GM19467 (cell line): ENCODE data around the gene RDH12.
"Not testable (repeated sequence)": the region's sequence is repeated elsewhere in the genome, so short reads cannot be mapped to it uniquely, and the experiment has no call there.

Experiments
- ATAC-seq: cut with Tn5 transposase; IDR thresholded peaks from one replicate; pipeline ENCODE4 v1.9.1; 2021; ENCODE audit warnings: mild to moderate bottlenecking, moderate library complexity; ENCODE audit not compliant: unreplicated experiment

The RDH12 gene

DNA sequence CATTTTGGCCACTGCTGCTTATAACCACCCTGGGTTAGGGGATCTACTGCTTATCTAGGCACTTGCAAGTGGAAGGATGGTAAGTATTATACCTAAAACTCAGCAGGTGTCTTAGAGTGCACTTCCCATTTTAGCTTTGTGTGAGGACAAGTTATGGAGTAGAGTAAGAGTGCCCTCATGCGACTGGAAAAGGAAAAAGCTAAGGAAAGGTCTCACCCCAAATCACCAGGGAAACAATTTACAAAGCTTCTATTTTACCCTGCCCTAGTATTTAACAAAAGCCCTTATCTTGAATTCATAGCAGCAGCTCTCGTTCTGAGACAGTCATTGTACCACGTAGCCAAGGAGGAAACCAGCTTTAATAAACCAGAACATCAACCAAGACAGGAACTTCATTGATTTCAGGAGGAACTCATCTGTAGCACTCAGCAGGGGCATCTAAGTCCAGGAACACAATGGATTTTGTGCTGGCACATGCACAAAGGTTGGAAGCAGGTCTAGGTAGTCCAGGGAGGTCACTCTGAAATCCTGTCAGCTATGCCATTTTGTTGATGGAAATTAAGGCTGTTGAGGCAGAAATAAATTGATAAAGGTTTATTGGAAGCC is 2.9 kb downstream of the RDH12 start:
- no peak for ATAC-seq

DNA sequence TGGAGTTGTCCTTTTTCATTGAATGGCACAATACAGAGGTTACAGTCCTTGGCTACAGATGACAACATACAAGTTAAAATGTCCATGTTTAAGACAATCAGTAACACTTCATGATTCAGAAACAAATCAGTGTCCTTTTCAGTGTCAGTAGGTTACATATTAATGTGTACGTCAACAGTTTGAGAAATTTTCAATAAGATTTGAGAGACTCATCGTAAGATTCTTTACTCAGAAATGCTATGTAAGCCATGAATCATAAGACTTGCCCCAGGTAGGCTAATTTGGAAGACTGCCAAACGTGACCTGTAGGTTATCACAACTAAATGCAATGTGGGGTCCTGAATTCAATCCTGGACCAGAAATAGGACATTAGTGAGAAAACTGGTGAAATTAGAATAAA is 3.5 kb downstream of the RDH12 start:
- no peak for ATAC-seq

DNA sequence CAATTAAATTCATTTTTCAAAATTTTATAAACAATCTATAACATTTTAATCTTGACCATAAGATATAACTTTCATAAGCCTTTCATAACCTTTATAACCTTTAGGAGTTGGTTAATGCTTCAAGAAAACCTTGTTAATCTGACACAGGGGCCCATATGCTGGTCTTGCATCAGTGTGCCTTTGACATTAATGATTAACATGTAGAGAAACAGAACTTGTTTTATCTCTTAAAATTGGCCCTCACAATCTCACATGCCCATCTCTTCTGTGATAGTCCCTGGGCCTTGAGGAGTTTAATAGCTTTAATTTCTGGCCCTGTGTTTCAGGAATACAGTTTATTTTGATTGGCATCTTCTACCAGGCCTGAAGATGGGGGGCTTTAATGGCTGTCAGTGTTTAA is 7.7 kb downstream of the RDH12 start:
- not testable (repeated sequence) for ATAC-seq

DNA sequence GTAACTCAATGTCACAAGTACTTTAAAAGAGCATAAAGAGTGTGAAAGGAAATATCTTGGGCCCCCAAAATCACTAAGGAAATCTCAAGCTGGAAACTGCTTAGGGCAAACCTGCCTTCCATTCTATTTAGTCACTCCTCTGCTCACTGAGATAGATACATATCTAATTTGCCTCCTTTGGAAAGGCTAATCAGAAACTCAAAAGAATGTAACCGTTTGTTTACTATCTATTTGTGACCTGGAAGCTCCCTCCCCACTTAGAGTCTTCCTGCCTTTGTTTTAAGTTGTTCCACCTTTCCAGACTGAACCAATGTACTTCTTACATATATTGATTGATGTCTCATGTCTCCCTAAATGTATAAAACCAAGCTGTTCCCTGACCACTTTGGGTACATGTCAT is 8.1 kb downstream of the RDH12 start:
- ATAC-seq: not testable (repeated sequence)

DNA sequence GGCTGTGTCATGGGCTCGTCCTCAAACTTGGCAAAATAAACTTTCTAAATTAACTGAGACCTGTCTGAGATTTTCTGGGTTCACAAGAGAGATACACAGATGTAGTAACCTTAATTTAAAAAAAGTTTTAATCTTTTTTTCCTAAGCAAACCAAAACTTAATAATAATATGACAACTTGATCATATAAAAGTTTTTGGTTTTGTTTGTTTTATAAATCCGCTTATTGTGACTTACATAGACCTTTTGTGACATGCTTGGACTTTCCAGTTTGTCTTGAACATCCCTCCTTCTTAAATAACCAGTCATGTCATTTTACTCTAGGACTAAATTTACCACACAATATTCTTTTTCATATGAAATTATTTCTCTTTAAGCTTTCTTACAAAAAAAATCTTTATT is 8.5 kb downstream of the RDH12 start:
- no peak for ATAC-seq

DNA sequence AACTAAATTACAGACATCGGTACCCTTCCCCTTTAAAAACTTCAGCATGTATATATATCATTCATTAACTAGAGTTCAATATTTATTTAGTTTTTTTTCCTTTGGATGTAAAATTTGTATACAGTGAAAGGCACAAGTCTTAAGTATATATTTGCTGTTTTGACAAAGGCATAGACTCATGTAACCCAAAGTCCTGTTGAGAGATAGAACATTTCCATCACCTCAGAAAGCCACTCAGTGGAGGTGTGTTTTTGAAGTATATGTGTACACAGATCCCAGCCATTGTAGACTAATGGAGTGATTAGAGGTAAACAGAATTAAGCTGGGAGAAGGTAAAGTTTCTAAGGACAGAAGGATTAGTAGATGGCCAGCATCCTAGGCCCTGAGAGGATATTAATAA is 15.4 kb downstream of the RDH12 start:
- no peak for ATAC-seq

DNA sequence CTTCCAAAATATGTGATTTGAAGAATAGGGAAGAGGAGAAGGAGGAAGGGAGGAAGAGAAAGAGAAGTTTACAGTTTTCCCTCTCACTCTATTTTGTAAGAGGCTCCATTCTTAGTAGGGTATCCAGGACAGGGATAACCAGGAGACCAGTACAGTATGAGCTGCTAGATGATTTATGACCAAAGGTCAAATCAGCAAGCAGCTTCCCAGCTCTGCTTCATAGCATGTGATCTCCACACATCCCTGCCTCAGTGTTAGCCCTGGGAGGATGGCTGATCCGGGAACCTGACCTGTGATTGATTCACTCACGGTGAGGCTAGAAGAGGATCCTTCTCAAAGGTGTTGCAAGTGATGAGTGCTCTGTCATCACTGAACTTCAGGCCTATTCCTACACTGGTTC is 16.6 kb downstream of the RDH12 start:
- no peak for ATAC-seq

DNA sequence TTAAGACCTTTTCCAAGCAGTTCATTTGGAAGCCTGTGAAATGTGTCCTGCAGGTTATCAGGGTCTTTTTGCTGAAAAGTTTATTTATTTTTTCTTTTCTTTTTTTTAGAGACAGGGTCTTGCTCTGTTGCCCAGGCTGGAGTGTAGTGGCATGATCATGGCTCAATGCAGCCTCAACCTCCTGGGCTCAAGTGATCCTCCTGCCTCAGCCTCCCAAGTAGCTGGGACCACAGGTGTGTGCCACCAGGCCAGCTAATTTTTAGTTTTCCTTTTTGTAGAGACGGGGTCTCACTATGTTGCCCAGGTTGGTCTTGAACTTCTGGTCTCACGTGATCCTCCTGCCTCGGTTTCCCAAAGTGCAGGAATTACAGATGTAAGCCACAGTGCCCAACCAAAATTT is 17.7 kb downstream of the RDH12 start:
- not testable (repeated sequence) for ATAC-seq

DNA sequence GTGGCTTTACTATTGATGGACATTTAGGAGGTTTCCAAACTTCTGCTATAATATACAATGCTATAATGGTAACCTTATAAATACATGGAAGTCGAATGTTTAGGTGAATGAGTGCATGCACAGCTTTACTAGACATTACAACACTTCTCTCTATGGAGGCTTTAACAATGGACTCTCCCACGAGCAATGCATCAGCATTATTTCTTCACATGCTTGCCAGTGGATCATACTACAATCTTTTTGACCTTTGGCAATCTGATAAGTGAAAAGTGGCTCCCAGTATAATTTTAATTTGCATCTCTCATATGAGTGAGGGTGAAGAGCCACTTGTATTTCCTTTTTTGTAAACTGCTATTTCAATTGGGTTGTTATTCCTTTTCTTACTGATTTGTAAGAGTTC is 18.2 kb downstream of the RDH12 start:
- ATAC-seq: no peak

DNA sequence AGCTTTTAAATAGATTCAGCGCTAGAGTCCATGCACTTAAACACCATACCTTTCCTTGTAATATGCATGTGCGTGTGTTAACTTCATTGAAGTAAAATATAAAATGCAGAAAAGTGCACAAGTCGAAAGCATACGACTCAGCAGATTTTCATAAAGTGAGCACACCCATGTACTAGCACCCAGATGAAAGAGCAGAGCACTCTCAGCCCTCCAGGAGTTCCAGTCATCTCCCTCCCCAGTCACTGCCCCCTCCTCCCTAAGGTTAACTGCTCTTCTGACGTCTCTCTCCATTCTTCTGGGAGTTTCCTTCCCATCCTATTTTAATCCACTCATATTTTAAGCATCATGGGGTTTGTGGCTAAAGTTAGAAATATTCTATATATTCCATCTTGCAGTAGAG is 20.2 kb downstream of the RDH12 start:
- no peak for ATAC-seq

DNA sequence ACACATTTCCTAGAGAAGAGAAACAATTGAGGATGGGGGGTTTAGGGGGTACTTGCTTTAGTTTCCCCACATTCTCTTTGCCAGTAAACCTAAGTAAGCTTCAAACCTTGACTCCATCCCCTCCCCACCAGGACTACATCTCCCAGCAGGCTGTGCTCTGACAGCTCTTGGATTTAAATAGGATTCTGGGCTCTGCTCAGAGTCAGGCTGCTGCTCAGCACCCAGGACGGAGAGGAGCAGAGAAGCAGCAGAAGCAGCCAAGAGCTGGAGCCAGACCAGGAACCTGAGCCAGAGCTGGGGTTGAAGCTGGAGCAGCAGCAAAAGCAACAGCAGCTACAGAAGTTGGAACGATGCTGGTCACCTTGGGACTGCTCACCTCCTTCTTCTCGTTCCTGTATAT is 20.6 kb downstream of the RDH12 start:
- no peak for ATAC-seq

DNA sequence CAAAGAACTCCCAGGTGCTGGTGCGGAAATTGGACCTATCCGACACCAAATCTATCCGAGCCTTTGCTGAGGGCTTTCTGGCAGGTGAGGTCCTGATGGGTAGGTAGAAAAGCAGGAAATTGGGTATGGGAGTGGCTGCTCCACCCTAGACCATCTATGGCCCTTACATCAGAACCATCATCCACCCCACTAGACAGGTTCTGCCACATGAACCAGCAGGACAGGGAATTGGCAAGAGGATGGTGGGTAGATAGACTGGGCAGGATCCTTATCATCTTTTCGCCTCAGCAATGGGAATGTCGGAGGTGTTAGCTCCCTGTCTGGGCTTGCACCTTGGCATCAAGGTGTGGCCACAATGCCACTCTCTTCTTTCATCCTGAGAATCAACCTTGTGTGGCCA is 23.5 kb downstream of the RDH12 start:
- ATAC-seq: no peak

DNA sequence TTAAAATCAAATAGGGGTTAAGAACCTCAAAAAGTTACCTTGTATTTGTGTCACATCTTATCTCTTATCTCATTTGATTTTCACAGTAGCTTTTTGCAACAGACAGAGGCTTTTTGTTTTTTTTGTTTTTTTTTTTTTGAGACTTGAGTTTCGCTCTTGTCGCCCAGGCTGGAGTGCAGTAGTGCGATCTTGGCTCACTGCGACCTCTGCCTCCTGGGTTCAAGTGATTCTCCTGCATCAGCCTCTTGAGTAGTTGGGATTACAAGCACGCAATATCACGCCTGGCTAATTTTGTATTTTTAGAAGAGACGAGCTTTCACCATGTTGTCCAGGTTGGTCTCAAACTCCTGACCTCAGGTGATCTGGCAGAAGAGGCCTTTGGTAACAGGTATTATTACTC is 25.7 kb downstream of the RDH12 start:
- no peak for ATAC-seq

DNA sequence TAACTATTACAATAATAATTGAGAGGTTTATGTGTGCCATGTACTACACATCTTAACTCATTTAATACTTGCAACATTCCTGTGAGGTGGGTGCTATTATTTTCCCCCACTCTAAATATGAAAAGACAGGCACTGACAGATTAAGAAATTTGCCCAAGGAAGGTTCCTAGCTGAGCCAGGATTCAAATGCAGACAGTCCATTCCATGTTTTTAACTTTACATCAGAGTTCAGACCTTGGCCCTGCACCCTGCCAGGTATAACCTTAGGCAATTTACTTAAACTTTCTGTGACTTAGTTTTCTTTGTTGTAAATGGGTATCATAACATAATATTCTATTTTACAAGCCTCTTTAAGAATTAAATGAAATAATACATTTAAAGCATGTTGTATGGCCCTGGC is 26.6 kb downstream of the RDH12 start:
- ATAC-seq: no peak

DNA sequence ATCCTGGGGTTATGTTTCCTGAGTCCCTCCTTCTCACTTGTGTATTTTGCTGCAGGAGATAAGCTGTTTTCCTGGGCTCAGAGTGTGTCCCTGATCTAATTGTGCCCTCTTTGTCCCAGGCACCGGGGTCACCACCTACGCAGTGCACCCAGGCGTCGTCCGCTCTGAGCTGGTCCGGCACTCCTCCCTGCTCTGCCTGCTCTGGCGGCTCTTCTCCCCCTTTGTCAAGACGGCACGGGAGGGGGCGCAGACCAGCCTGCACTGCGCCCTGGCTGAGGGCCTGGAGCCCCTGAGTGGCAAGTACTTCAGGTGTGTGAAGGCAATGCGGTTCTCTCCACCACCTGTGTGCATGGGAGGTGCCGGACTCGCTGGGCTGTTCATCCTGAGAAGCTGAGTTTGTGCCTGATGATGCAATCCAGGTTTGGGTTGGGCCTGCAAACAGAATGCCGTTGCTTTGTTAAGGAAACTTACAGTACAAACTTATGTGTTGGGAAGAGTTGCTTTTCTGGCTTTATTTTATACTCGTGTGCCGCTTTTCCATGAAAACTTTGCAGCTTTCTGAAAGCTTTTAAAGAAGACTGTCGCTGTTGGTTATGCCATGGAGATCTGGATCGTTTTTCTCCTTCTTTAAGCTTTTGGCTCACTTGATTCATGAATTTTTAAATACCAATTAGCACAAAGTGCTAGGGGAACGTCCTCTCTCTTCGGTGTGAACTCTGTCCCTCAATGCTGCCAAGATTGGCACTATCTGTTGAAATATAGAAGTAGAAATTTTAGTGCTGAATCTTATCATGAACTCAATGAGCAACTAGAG is 27.6 kb downstream of the RDH12 start:
- ATAC-seq: no peak

DNA sequence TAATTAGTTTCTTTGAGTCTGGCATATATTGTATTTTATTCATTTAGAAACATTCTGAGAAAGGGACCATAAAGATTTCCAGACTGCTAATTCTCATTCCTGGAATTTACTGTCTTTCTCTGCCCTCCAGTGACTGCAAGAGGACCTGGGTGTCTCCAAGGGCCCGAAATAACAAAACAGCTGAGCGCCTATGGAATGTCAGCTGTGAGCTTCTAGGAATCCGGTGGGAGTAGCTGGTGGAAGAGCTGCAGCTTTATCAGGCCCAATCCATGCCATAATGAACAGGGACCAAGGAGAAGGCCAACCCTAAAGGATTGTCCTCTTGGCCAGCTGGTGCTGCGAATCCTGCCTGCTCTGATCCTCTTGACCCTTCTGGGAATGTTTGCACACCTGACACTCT is 31.9 kb downstream of the RDH12 start:
- ATAC-seq: no peak

DNA sequence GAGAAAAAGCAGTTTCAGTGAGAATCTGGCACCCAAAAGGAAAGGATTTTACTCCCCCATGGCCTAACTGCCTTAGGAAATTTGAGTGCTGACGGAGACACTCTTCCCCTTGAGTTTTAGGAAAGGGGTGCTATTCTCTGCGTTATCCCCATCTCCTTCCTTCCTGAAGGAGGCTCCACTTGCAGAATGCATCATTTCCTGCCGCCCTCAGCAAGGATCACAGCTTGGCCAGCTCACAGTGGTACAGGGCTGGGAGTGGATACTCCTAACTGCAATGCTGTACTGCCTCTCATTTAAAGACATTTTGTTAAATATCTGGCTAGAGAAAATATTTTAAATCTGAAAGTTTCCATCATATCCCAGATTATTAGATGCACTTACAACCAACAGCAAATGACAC is 33.0 kb downstream of the RDH12 start:
- ATAC-seq: no peak

DNA sequence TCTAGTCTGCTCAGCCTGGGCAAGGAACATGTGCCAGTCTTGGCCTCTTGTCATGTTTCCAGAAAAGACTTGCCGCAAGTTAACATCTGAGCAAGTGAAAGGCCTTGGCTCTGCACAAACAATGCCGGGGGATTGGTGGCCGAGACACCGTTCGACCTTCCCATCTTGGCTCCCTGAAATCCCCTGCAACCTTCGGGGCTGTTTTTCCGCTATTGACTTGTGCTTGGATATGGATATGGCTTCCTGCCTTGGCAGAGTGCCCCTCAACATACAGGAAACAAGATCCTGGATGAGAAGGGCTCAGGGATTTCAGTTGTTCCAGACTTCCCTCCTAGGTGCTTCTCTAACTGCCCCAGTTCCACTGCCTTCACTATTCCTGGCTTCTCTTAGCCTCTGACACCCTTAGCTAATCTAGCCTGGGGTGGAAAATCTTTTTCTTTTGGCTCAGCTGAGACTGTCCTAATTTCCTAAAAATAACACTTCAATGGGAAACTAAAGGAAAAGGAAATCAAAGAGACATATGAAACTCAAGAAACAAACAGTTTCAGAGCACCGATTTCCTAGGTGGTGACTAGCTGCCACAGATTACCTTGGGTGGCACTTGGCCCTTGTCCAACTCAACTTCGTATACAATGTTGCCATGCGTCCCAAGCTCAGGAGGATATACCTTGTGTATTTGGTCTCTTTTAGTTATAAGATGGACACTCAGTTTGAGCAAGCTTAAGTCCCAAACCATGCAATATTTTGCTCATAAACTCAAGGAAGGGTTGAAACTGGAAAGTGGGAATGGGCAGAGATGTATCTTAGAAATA is 33.9 kb downstream of the RDH12 start:
- no peak for ATAC-seq

DNA sequence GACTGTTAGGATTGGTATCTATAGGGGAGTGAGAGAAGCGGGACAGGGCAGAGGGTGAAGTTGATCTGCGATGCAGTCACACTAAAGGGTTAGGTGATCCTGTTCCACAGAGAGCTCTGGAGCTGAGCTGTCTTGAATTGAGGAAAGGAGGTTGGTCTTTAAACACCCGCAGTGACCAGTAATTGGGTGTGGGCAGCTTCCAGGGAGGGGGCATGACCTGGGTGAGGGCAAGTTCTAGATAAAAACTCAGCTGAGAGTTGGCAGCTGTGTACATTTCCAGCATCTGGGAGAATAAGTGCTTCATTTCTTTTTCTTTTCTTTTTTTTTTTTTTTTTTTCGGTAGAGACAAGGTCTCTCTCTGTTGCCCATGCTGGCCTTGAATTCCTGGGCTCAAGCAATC is 35.1 kb downstream of the RDH12 start:
- ATAC-seq: no peak

DNA sequence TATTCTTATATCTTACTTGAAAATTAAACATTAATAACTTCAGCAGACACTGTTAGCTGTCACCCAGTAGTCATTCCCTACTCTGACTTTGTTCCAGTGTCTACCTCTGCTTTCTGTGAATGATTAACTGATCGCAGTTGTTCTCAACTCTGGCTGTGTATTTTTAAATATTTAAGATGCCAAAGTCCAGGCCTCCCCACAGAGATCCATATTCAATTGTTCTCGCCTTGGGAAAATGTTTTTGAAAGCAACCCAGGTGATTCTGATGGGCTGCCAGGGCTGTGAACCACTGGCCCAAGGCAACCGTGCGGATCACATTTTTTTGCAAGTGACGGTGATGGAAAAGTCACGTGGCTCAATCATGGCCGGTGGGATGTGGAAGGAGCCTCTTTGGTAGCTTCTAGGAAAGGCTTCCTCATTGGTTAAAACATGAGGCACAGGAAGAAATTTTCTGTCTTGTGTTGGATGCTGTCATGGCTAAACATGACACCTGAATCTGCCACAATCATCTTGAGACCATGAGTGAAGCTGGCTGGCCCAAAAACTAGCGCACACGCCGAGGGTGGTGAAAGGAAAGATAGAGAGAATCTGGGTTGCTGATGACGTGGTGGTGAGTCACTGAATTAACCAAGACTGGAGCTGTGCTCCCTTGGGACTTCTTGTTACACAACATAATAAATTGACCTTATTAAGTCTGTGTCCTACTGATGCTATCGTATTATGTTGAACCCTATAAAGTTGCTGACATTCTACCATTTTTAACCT is 37.2 kb downstream of the RDH12 start:
- no peak for ATAC-seq

DNA sequence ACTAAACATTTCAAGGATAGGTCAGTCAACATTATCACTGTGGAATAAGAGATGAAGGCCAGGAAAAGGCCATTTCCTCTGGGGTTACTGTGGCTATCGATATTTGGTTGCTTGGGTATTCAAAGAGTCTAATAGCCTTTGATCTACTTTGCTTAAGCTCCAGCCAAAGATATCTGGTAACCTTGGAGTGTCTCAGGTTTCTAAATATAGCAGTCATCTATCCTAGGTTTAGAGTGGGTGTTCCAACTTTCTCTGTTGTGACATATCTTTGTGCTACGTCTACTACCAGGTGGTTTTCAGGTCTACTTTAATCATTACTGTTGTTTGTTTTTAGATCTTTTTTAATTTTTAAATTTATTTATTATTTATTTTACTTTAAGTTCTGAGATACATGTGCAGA is 42.4 kb downstream of the RDH12 start:
- ATAC-seq: no peak
